GM10248 (cell line): ENCODE data around the gene NCOA3.

Experiments
- CTCF ChIA-PET: fragments of 300-600 bp; sonication (Branson Sonifier 250); formaldehyde crosslinking; extraction: SDS; loops from one replicate; lab custom pipeline; 2021; ENCODE audit warnings: antibody characterized with exemption; lab: Yijun Ruan, JAX
- POLR2A ChIA-PET: fragments of 350-650 bp; sonication (Branson Sonifier 250); formaldehyde crosslinking; extraction: SDS; loops from one replicate; lab custom pipeline; 2020; ENCODE audit warnings: antibody characterized with exemption; lab: Yijun Ruan, JAX
- DNase-seq: peaks from one replicate; pipeline ENCODE4 v3.0.0; 2012; ENCODE audit errors: extremely low spot score
- CTCF ChIP-seq: IDR thresholded peaks from 2 replicates; pipeline ENCODE4 v1.5.1; 2012; ENCODE audit warnings: mild to moderate bottlenecking, low read depth; ENCODE audit errors: extremely low read depth, missing control alignments, control extremely low read depth

The NCOA3 gene

GRCh38 chr20:47559141-47559540 is 57.5 kb downstream of the NCOA3 start:
- POLR2A ChIA-PET = no interaction called here
- no peak for TF ChIP-seq CTCF
- CTCF ChIA-PET = no interaction called here
- DNase-seq = no peak

GRCh38 chr20:47561180-47561579 is 59.5 kb downstream of the NCOA3 start:
- CTCF ChIA-PET = interaction anchor here (0.9 to 2.9 kb wide), 9 partner anchors 9 to 57 kb away, joined by 3 to 9 read pairs (median 4); no protein-coding TSS in a partner anchor
- no peak for TF ChIP-seq CTCF
- DNase-seq = no peak
- POLR2A ChIA-PET = interaction anchor here (0.6 to 0.7 kb wide), 4 partner anchors 19 to 1163 kb away, joined by 4 to 7 read pairs (median 5); no protein-coding TSS in a partner anchor

- no peak for DNase-seq
- no peak for TF ChIP-seq CTCF
- ChIA-PET CTCF (interaction anchor here (0.9 to 2.9 kb wide), 7 partner anchors 8 to 58 kb away, joined by 3 to 9 read pairs (median 4); no protein-coding TSS in a partner anchor), POLR2A (interaction anchor here (0.6 to 0.7 kb wide), 4 partner anchors 18 to 1162 kb away, joined by 4 to 7 read pairs (median 5); no protein-coding TSS in a partner anchor)
These were observed 60.2 kb downstream of the NCOA3 start for GRCh38 chr20:47561603-47562583.

GRCh38 chr20:47566269-47566668 is 64.6 kb downstream of the NCOA3 start:
- no peak for TF ChIP-seq CTCF
- DNase-seq = no peak
- ChIA-PET CTCF (interaction anchor here (0.8 to 2.8 kb wide), 8 partner anchors 10 to 97 kb away, joined by 3 to 10 read pairs (median 3); no protein-coding TSS in a partner anchor), POLR2A (no interaction called here)

- no peak for DNase-seq
- CTCF ChIA-PET = interaction anchor here (1.6 to 2.3 kb wide), 2 partner anchors 41 to 67 kb away, joined by 5 to 7 read pairs; partner anchors contain the start of gene NCOA3
- no peak for TF ChIP-seq CTCF
- POLR2A ChIA-PET = interaction anchor here (0.5 to 0.9 kb wide), 3 partner anchors 11 to 294 kb away, joined by 3 to 9 read pairs (median 3); no protein-coding TSS in a partner anchor
These were observed 66.3 kb downstream of the NCOA3 start for GRCh38 chr20:47568019-47568418.

GRCh38 chr20:47568837-47569410 is 67.2 kb downstream of the NCOA3 start:
- CTCF ChIA-PET = interaction anchor here (0.8 to 3.2 kb wide), 5 partner anchors 8 to 185 kb away, joined by 3 to 7 read pairs (median 5); partner anchors contain the start of gene NCOA3
- no peak for DNase-seq
- TF ChIP-seq CTCF = no peak
- POLR2A ChIA-PET = interaction anchor here (0.7 to 0.9 kb wide), 3 partner anchors 10 to 295 kb away, joined by 3 read pairs; no protein-coding TSS in a partner anchor
